ENCODE data around the gene MSANTD2.

Gene MSANTD2

DNA sequence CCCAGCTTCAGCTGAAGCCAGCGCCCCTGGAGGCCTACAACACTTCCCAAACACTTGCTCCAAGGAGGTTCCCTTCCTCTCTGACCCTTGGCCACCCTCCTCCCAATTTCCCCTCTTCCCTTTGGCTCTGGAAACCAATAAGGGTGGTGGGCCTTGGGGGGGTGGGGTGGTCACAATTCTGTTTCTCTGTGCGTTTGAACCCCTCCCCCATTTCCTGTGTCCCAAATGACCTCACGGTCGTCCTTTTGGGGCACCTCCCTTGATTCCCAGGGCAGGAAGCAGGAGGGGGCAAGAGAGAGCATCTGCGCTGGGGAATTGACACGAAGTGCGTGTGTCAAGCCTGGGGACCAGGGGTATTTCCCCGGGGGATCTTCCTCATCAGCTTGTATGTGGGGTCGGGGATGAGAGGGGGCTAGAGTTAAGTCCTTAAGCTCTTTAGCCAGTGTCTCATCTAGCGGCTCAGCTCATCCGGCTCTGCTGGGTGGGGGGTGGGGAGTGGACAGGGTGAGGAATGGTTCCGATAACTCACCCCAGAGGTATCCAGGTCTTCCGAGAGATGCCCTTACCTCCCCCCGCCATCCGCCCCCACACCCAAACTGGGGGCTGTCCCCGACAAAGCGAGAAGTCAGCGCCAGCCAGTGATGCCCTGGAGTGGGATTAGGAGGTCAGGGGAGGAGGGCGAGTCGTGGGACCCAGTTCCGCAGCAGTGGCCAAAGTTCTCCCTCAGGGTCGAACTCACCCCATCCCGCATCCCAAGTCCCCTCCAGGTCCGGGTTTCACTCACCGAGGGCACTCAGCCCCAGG, 38.7 kb downstream of the MSANTD2 start:
- Mint-ChIP-seq H3K27me3 (ENCODE audit: low read depth) (peaks cover 77% of the 10 kb centered on the region), H3K4me3 (peak overlapping the region; percentile 53 to 77 (median 75)), H3K27ac (no peak overlapping the region), H3K36me3 (ENCODE audit: low read depth) (peaks cover 9% of the 10 kb centered on the region), H3K4me1 (peaks cover 47% of the 10 kb centered on the region), H3K9me3 (no peaks in the 10 kb centered on the region)
- TF ChIP-seq CTCF (IDR thresholded peaks at IDR 0.05; ENCODE audit: unreplicated experiment in 3 of 3): no peak

- no peaks in the 10 kb centered on the region for H3K9me3 Mint-ChIP-seq
- peaks cover 47% of the 10 kb centered on the region for H3K4me1 Mint-ChIP-seq
- H3K27me3 Mint-ChIP-seq (ENCODE audit: low read depth): peaks cover 84% of the 10 kb centered on the region
- peaks cover 5% of the 10 kb centered on the region for H3K36me3 Mint-ChIP-seq (ENCODE audit: low read depth)
- peak overlapping the region; percentile 52 to 77 (median 75) for H3K4me3 Mint-ChIP-seq
- no peak for TF ChIP-seq CTCF (IDR thresholded peaks at IDR 0.05; ENCODE audit: unreplicated experiment in 3 of 3)
- peak overlapping the region in 1 of 3 experiments; percentile 15 for H3K27ac Mint-ChIP-seq
Measured at GRCh38 chr11:124760806-124761205, 39.4 kb downstream of the MSANTD2 start.

GRCh38 chr11:124760205-124760652, 40.0 kb downstream of the MSANTD2 start:
- Mint-ChIP-seq H3K4me3 (peak overlapping the region; percentile 72 to 77 (median 75)), H3K27me3 (ENCODE audit: low read depth) (peaks cover 89% of the 10 kb centered on the region), H3K9me3 (no peaks in the 10 kb centered on the region), H3K4me1 (peaks cover 45% of the 10 kb centered on the region), H3K36me3 (ENCODE audit: low read depth) (peaks cover 3% of the 10 kb centered on the region), H3K27ac (peak overlapping the region in 2 of 3 experiments; percentile 51 to 75)
- TF ChIP-seq CTCF (IDR thresholded peaks at IDR 0.05; ENCODE audit: unreplicated experiment in 3 of 3): no peak

DNA sequence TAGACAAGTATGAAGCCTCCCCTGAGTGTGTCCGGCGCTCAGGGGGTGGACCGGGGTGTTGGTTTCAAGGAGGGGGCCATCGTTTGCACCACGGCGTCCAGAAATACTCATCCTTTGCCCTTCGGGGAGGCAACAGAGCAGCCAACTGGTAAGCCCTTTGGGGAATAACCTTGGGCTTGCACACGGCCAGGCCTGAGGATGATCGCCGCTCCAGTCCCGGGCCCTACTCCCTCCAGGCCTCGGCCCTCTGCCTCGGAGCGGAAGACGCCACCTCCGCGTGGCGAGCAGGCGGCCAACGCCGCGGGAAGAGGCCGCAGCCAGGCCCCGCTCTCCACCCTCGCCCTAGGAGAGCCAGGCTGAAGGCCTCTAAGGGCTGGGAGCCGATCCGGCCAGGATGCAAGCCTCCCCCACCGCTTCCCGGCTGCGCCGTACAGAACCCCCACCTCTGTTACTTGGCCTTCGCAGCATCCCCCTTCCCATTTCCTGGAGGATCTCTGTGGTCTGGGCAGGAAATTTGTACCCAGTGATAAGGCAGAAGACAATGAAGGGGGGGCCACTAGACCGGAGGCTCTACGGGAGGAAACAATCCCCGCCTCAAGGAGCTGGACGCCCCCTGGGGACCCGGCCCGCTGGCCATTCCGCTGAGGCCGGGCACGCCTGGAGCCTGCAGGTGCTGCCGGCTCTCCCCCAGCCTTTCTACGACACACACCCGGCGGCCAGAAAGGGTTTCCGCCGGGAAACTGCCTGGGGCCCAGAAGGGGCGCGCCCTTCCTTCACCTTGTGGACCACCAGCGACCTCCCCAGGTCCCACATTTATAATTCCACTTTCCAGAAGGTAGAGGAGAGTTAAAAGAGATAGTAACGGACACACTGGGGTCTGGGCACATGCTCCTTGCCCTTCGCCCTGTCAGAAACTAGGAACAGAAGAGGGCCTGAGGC, 40.7 kb downstream of the MSANTD2 start:
- H3K27ac Mint-ChIP-seq: peak overlapping the region; percentile 28 to 78 (median 51)
- H3K36me3 Mint-ChIP-seq (ENCODE audit: low read depth): no peaks in the 10 kb centered on the region
- H3K4me1 Mint-ChIP-seq: peaks cover 38% of the 10 kb centered on the region
- H3K27me3 Mint-ChIP-seq (ENCODE audit: low read depth): peaks cover 92% of the 10 kb centered on the region
- no peaks in the 10 kb centered on the region for H3K9me3 Mint-ChIP-seq
- peak overlapping the region; percentile 76 to 84 (median 81) for H3K4me3 Mint-ChIP-seq
- no peak for TF ChIP-seq CTCF (IDR thresholded peaks at IDR 0.05; ENCODE audit: unreplicated experiment in 3 of 3)

DNA sequence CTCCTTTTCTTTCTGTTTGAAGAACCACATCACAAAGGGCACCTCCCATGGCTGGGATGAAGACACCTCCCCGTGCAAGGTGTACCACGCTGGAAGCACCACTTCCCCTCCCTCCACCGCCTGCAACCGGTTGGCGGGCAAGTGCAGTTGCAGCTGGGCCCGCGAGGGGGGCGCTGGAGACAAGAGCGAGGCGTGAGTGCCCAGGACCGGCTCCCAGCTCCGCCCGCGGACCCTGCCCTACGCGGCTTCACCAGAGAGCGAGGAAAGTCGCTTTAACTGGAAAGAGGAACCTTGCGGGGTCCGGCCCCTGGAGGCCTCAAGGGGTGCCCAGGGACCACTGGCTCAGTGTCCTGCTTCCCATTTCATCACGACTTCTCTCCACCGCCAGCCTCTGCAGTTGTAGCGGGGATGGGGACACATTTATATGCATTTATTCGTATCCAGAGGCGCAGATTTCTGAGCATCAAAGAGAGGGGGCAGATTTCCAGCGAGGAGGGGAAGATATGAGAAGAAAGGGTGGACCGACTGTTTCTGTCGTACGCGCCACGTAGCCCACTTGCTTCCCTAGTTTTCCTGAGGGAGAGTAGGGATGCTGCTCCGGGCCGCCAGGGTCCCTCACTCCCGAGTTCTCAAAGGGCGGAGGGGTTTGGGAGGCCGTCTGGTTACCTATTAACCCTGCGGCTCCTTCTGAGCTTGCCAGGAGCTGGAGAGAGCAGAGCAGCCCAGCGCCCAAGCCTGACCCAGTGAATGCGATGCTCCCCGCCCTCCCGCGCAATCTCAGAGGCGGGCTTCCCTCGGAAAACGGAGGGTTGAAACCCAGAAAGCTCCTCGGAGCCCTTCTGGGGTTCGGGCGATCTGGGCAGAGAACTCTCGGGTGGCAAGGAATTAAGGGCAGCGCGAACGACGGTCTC, 41.6 kb downstream of the MSANTD2 start:
- Mint-ChIP-seq H3K9me3 (no peaks in the 10 kb centered on the region), H3K36me3 (ENCODE audit: low read depth) (no peaks in the 10 kb centered on the region), H3K27ac (peak overlapping the region; percentile 5 to 78 (median 28)), H3K4me3 (peak overlapping the region; percentile 76 to 84 (median 81)), H3K4me1 (peaks cover 29% of the 10 kb centered on the region), H3K27me3 (ENCODE audit: low read depth) (peaks cover 96% of the 10 kb centered on the region)
- TF ChIP-seq CTCF (IDR thresholded peaks at IDR 0.05; ENCODE audit: unreplicated experiment in 3 of 3): peak; percentile 70 to 77 (median 77)
